ENCODE measurements around the gene KIF2C. TPM values are rescaled to one million over a fixed set of nuclear protein-coding genes. Genes with fewer than 3 reads are reported as not detected.

KIF2C gene
- polyA plus RNA-seq, 1 experiment = 35.3 TPM

DNA sequence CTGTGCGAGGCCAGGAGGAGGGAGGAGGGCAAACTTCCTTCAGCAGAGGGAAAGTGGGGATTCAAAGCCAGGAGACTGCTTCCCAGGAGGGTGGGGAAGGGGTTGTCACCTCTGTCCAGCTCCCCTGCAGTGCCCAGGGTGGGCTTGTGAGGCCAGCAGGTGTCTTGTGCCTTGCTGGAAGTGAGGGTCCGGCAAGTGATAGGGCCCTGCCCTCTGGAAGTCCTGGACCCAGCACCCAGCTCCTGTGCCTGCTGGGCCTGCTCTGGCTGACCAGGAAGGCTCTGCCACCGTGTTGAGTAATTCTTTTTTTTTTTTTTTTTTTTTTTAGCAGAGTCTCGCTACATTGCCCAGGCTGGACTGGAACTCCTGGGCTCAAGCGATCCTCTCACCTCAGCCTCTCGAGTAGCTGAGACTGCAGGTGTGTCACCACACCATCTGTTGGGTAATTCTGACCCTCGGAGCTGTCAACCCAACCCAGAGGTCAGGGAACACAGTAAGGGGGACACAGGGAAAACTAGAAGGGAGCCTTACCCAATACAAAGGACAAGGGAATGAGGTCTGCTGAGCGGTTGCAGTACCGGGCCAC is 47.3 kb downstream of the KIF2C start:
- ChIA-PET POLR2A (interaction anchor here (0.7 kb wide), 1 partner anchor 13 kb away, joined by 12 read pairs; no protein-coding TSS in a partner anchor), CTCF (interaction anchor here (0.8 to 3.2 kb wide), 8 partner anchors 9 to 706 kb away, joined by 3 to 11 read pairs (median 4); partner anchors contain the start of genes HECTD3 and PLK3)
- no peaks in the 10 kb centered on the region for H3K36me3 ChIP-seq (ENCODE audit: control insufficient read depth, insufficient read depth, low read length)
- TF ChIP-seq CTCF (IDR thresholded peaks at IDR 0.05; ENCODE audit: insufficient read depth, low read depth, low read length) = no peak
- no peak overlapping the region for H3K4me3 ChIP-seq (ENCODE audit: low read depth, low read length)
- no peak for DNase-seq (ENCODE audit: low read depth)
- peaks cover 1% of the 10 kb centered on the region; the same call in 1 of the 2 replicates for H3K27me3 ChIP-seq (ENCODE audit: control insufficient read depth, insufficient read depth, low read length)

- TF ChIP-seq CTCF (IDR thresholded peaks at IDR 0.05; ENCODE audit: insufficient read depth, low read depth, low read length) = no peak
- ChIA-PET POLR2A (no interaction called here), CTCF (interaction anchor here (0.8 to 3.2 kb wide), 5 partner anchors 13 to 225 kb away, joined by 3 to 11 read pairs (median 5); partner anchors contain the start of genes BTBD19, PLK3 and UROD)
- H3K27me3 ChIP-seq (ENCODE audit: control insufficient read depth, insufficient read depth, low read length) = peaks cover 1% of the 10 kb centered on the region; the same call in 1 of the 2 replicates
- DNase-seq (ENCODE audit: low read depth) = no peak
- no peak overlapping the region for H3K4me3 ChIP-seq (ENCODE audit: low read depth, low read length)
- no peaks in the 10 kb centered on the region for H3K36me3 ChIP-seq (ENCODE audit: control insufficient read depth, insufficient read depth, low read length)
These were observed 47.9 kb downstream of the KIF2C start for GRCh38 chr1:44787506-44787905.

- ChIA-PET POLR2A (interaction anchor here (0.6 kb wide), 1 partner anchor 130 kb away, joined by 3 read pairs; no protein-coding TSS in a partner anchor), CTCF (interaction anchor here (1.0 to 3.2 kb wide), 3 partner anchors 12 to 224 kb away, joined by 5 to 11 read pairs (median 5); partner anchors contain the start of genes BTBD19, PLK3 and UROD)
- no peak for DNase-seq (ENCODE audit: low read depth)
- no peak for TF ChIP-seq CTCF (IDR thresholded peaks at IDR 0.05; ENCODE audit: insufficient read depth, low read depth, low read length)
- Histone ChIP-seq H3K4me3 (ENCODE audit: low read depth, low read length) (no peak within 1 kb of the TSS), H3K27me3 (ENCODE audit: control insufficient read depth, insufficient read depth, low read length) (peaks cover 1% of the 10 kb centered on the region; the same call in 1 of the 2 replicates), H3K36me3 (ENCODE audit: control insufficient read depth, insufficient read depth, low read length) (no peaks in the 10 kb centered on the region)
These were observed 48.7 kb downstream of the KIF2C start, which contains the start of gene BEST4 for GRCh38 chr1:44788120-44788860. TSS of gene BEST4 (minus strand) at chr1:44788170. CDS start at chr1:44787705, 465 bp downstream.

- H3K36me3 ChIP-seq (ENCODE audit: control insufficient read depth, insufficient read depth, low read length) = no peaks in the 10 kb centered on the region
- DNase-seq (ENCODE audit: low read depth) = no peak
- peaks cover 1% of the 10 kb centered on the region; the same call in 1 of the 2 replicates for H3K27me3 ChIP-seq (ENCODE audit: control insufficient read depth, insufficient read depth, low read length)
- ChIA-PET POLR2A (interaction anchor here (0.7 kb wide), 1 partner anchor 9 kb away, joined by 5 read pairs; no protein-coding TSS in a partner anchor), CTCF (interaction anchor here (0.6 to 4.3 kb wide), 6 partner anchors 8 to 655 kb away, joined by 3 to 21 read pairs (median 6); partner anchors contain the start of genes PLK3, RNU5D-1 and UROD)
- no peak overlapping the region for H3K4me3 ChIP-seq (ENCODE audit: low read depth, low read length)
- no peak for TF ChIP-seq CTCF (IDR thresholded peaks at IDR 0.05; ENCODE audit: insufficient read depth, low read depth, low read length)
These were observed 51.5 kb downstream of the KIF2C start for GRCh38 chr1:44790968-44791801.

Data from BJ (cell line).